Measurements from ENCODE around the gene CHD5. TPM values are rescaled to one million over a fixed set of nuclear protein-coding genes. Genes with fewer than 3 reads are reported as not detected.

Gene CHD5
- total RNA-seq, 1 experiment from 2014 or later = 1.6 TPM

DNA sequence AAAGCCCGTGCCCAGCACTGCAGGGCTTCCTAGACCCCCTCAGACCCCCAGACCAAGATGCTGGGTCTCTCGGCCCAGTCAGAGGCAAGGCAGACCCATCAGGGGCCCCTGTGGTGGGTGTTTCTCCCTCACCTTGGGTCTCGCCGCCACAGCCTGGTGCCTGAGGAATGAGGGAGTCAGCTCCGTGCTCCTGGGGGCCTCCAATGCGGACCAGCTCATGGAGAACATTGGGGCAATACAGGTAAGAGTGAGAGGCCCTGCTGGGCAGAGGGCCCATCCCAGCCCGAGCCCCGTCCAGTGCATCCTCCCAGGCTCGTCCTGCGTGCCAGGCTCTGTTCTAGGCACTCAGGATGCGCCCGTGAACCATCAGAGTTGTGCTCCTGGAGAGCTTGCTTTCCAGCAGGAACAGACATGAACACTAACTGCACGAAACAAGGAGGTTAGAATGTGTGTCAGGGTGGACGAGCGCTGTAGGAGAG, 83.0 kb downstream of the CHD5 start:
- Histone ChIP-seq H4K8ac (replicated peaks; ENCODE audit: insufficient read length, low read depth, low read length) (no peak overlapping the region), H3K4me2 (ENCODE audit: insufficient read depth, insufficient read length, low read length) (no peak overlapping the region), H3K4me1 (ENCODE audit: insufficient read depth, low read length) (no peaks in the 10 kb centered on the region), H2AFZ (ENCODE audit: low read length) (no peak overlapping the region), H2BK20ac (ENCODE audit: low read depth, low read length, poor library complexity, severe bottlenecking) (no peak overlapping the region), H3T11ph (ENCODE audit: low read length) (no peak overlapping the region), H3K23me2 (ENCODE audit: insufficient read length, low read depth, low read length, poor library complexity, severe bottlenecking) (no peaks in the 10 kb centered on the region), H3K14ac (ENCODE audit: insufficient read depth, low read length) (no peak overlapping the region), H3K18ac (ENCODE audit: insufficient read length, low read depth, low read length) (no peak overlapping the region), H3K27me3 (ENCODE audit: insufficient read depth, low read length) (no peaks in the 10 kb centered on the region), H2BK15ac (ENCODE audit: low read depth, low read length) (no peak overlapping the region), H3K4ac (ENCODE audit: low read depth, low read length) (no peak overlapping the region), H3K79me2 (ENCODE audit: insufficient read depth, low read length) (no peaks in the 10 kb centered on the region), H2BK5ac (ENCODE audit: insufficient read length, low read length) (no peak overlapping the region), H3K56ac (ENCODE audit: insufficient read length, low read depth, low read length) (no peak overlapping the region), H3K23ac (ENCODE audit: insufficient read length, low read depth, low read length) (no peak overlapping the region), H3K9me3 (ENCODE audit: control insufficient read depth, low read depth, low read length) (no peaks in the 10 kb centered on the region), H3K27ac (ENCODE audit: insufficient read length, low read depth, low read length) (no peak overlapping the region), H2BK120ac (ENCODE audit: low read depth, low read length, poor library complexity, severe bottlenecking) (no peak overlapping the region), H3K9ac (ENCODE audit: extremely low read depth, insufficient read length, low read length) (no peak overlapping the region), H2AK5ac (ENCODE audit: insufficient read length, low read length) (no peak overlapping the region), H3K79me1 (ENCODE audit: insufficient read depth, low read depth, low read length, poor library complexity, severe bottlenecking) (no peaks in the 10 kb centered on the region), H4K20me1 (ENCODE audit: control insufficient read depth, insufficient read depth, insufficient read length) (no peaks in the 10 kb centered on the region), H4K5ac (ENCODE audit: insufficient read length, low read depth, low read length) (no peak overlapping the region), H2BK12ac (ENCODE audit: insufficient read length, low read depth, low read length) (no peak overlapping the region), H4K91ac (ENCODE audit: insufficient read length, low read depth, low read length) (no peak overlapping the region)
- Mint-ChIP-seq H3K27ac (peak overlapping the region in 1 of 3 experiments; percentile 71; a peak in 2 of 7 replicates), H3K9me3 (no peaks in the 10 kb centered on the region; a peak in 1 of 5 replicates), H3K4me1 (peaks cover 0 to 8% of the 10 kb centered on the region in 2 experiments; a peak in 2 of 4 replicates), H3K36me3 (ENCODE audit: insufficient read depth in 1 of 3, low read depth in 3 of 3) (no peaks in the 10 kb centered on the region), H3K4me3 (no peak overlapping the region), H3K27me3 (ENCODE audit: low read depth) (no peaks in the 10 kb centered on the region)
- WGBS (ENCODE audit: extremely low coverage, insufficient read length, low lambda C conversion rate) = no CpG with 5 or more reads among the region's 15 CpGs
- TF ChIP-seq, protein P1, sequence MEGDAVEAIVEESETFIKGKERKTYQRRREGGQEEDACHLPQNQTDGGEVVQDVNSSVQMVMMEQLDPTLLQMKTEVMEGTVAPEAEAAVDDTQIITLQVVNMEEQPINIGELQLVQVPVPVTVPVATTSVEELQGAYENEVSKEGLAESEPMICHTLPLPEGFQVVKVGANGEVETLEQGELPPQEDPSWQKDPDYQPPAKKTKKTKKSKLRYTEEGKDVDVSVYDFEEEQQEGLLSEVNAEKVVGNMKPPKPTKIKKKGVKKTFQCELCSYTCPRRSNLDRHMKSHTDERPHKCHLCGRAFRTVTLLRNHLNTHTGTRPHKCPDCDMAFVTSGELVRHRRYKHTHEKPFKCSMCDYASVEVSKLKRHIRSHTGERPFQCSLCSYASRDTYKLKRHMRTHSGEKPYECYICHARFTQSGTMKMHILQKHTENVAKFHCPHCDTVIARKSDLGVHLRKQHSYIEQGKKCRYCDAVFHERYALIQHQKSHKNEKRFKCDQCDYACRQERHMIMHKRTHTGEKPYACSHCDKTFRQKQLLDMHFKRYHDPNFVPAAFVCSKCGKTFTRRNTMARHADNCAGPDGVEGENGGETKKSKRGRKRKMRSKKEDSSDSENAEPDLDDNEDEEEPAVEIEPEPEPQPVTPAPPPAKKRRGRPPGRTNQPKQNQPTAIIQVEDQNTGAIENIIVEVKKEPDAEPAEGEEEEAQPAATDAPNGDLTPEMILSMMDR (conservative IDR thresholded peaks at IDR 0.05) = no peak
- no peak for DNase-seq
